GM23338 (cell line): ENCODE measurements around the gene TENT4A.

Source experiments
- CTCF ChIP-seq, 2 experiments: fragments of 200-600 bp in 1 of 2; sonication (generic) in 1 of 2; conservative IDR thresholded peaks; 2 replicates each; pipeline versions ENCODE4 v1.5.1 to v1.6.1; 2016 to 2017; ENCODE audit warnings: antibody characterized with exemption in 2 of 2, low read depth in 2 of 2, mild to moderate bottlenecking in 2 of 2, moderate library complexity in 1 of 2
- ETS1 ChIP-seq: IDR thresholded peaks from 2 replicates; pipeline ENCODE4 v1.6.1; 2016; ENCODE audit warnings: antibody characterized with exemption
- EZH2 ChIP-seq: fragments of 200-600 bp; sonication (generic); IDR thresholded peaks from one replicate; pipeline ENCODE4 v1.8.0; 2017; ENCODE audit warnings: antibody characterized with exemption, mild to moderate bottlenecking, low read depth; ENCODE audit not compliant: unreplicated experiment
- EZH2phosphoT487 ChIP-seq: fragments of 200-600 bp; sonication (generic); IDR thresholded peaks from one replicate; pipeline ENCODE4 v1.8.1; 2018; ENCODE audit warnings: antibody characterized with exemption; ENCODE audit not compliant: unreplicated experiment
- JUNB ChIP-seq: IDR thresholded peaks from one replicate; pipeline ENCODE4 v1.6.1; 2016; ENCODE audit warnings: antibody characterized with exemption; ENCODE audit not compliant: unreplicated experiment
- POLR2AphosphoS5 ChIP-seq: IDR thresholded peaks from 2 replicates; pipeline ENCODE4 v1.6.1; 2016; ENCODE audit warnings: antibody characterized with exemption, low read depth
- REST ChIP-seq: IDR thresholded peaks from one replicate; pipeline ENCODE4 v1.6.1; 2018; ENCODE audit warnings: antibody characterized with exemption; ENCODE audit not compliant: unreplicated experiment

GRCh38 chr5:6792376-6792775, 79.1 kb downstream of the TENT4A start:
- TF ChIP-seq CTCF (conservative IDR thresholded peaks at IDR 0.05; ENCODE audit: low read depth in 2 of 2) (no peak), JUNB (no peak), EZH2 (no peak), ETS1 (no peak), POLR2AphosphoS5 (no peak), REST (no peak), EZH2phosphoT487 (no peak)
